Cardiac muscle cell (in vitro differentiated cells and primary cell): ENCODE data around the gene GEN1. TPM values are rescaled to one million over a fixed set of nuclear protein-coding genes. Genes with fewer than 3 reads are reported as not detected.

ENCODE experiments used
- DNase-seq, 2 donors: peaks; one replicate each; pipeline versions ENCODE4 v3.0.0 to v3.0.0-alpha.2; 2010 to 2017; ENCODE audit warnings: low read depth in 1 of 2, low spot score in 1 of 2
- H3K27ac ChIP-seq: fragments of 200-600 bp; sonication (generic); 2 replicates; pipeline ENCODE4 v1.5.1; 2016
- H3K27me3 ChIP-seq: fragments of 200-600 bp; sonication (generic); 2 replicates; pipeline ENCODE4 v1.6.0; 2016; ENCODE audit warnings: control low read depth
- H3K36me3 ChIP-seq: fragments of 200-600 bp; sonication (generic); 2 replicates; pipeline ENCODE4 v1.5.1; 2016; ENCODE audit warnings: control low read depth
- H3K4me1 ChIP-seq: fragments of 200-600 bp; sonication (generic); 2 replicates; pipeline ENCODE4 v1.8.1; 2017; ENCODE audit warnings: low read depth, mild to moderate bottlenecking, mixed run types
- H3K4me3 ChIP-seq: fragments of 200-600 bp; sonication (generic); 2 replicates; pipeline ENCODE4 v1.5.1; 2016; ENCODE audit warnings: mild to moderate bottlenecking
- H3K9me3 ChIP-seq: fragments of 200-600 bp; sonication (generic); 2 replicates; pipeline ENCODE4 v1.5.1; 2017; ENCODE audit warnings: low read depth, mild to moderate bottlenecking, control low read depth
- polyA plus RNA-seq: library from polyadenylated mRNA; unstranded; fragments of >200 nt; fragmentation: Nextera tagmentation; extraction: Ambion mirVana; gene quantifications from 2 replicates; pipeline ENCODE4 v1.2.1, GENCODE V29; 2016
- total RNA-seq: library from RNA; depleted of rRNA; stranded (reverse); fragments of >200 nt; gene quantifications from 2 replicates; pipeline ENCODE4 v1.2.3, GENCODE V29; 2016
- TF ChIP-seq, protein P1 (sequence below): IDR thresholded peaks from 2 replicates; pipeline ENCODE4 v1.5.1; 2012; ENCODE audit warnings: low read depth, mild to moderate bottlenecking, low read length

The GEN1 gene
- total and polyA plus RNA-seq, 2 experiments from 2014 or later, result 4.3 to 8.8 TPM

DNA sequence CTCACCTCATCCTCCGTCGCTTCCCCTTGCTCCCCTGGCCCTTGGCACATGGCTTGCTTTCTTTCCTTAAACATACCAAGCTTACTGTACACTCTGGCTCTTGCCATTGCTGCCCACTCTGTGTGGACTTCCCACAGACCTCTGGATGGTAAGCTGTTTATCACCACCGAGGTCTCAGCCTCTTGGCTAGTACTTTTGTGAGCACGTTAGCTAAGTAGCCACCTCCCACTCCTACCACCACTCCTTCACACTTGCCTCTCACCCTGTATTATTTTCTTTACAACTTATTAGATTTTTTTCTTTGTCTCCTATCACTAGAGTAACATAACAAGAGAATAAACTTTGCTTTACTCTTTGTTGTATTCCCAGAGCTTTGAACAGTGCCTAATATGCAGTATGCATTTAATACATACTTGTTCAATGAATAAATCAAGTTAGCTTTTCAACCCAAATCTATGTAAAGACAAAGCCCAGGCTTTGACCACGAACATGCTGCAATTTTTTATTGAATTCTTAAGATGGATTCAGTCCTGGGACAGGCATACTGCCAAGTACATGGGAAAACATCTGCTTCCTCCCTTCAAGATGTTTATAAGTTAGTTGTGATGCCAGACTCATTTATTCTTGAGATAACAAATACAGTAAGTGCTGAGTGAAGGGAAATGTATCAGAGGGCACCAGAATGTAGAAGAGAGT is 37.3 kb downstream of the GEN1 start:
- H3K4me3 ChIP-seq, result no peak overlapping the region
- DNase-seq, result peak in 1 of 2 donors; percentile 91
- TF ChIP-seq, protein P1, sequence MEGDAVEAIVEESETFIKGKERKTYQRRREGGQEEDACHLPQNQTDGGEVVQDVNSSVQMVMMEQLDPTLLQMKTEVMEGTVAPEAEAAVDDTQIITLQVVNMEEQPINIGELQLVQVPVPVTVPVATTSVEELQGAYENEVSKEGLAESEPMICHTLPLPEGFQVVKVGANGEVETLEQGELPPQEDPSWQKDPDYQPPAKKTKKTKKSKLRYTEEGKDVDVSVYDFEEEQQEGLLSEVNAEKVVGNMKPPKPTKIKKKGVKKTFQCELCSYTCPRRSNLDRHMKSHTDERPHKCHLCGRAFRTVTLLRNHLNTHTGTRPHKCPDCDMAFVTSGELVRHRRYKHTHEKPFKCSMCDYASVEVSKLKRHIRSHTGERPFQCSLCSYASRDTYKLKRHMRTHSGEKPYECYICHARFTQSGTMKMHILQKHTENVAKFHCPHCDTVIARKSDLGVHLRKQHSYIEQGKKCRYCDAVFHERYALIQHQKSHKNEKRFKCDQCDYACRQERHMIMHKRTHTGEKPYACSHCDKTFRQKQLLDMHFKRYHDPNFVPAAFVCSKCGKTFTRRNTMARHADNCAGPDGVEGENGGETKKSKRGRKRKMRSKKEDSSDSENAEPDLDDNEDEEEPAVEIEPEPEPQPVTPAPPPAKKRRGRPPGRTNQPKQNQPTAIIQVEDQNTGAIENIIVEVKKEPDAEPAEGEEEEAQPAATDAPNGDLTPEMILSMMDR, result no peak
- no peaks in the 10 kb centered on the region for H3K9me3 ChIP-seq
- no peaks in the 10 kb centered on the region for H3K27me3 ChIP-seq
- H3K4me1 ChIP-seq, result no peaks in the 10 kb centered on the region
- H3K27ac ChIP-seq, result no peak overlapping the region
- H3K36me3 ChIP-seq, result no peaks in the 10 kb centered on the region

DNA sequence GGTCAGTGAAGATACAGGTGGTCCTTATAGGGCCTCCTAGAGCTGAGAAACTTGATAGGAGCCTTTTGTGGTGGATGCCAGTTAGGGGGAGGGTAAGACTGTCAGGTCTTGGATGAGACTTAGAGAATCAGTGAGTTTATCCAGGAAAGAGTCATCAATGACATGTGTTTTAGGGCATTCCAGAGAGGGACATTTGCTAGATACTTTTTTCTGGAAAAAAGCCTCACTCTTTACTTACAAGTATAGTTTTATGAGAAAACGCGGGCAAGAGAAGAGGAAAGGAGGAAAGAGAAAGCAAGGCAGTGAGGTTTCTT is 37.8 kb downstream of the GEN1 start:
- no peaks in the 10 kb centered on the region for H3K4me1 ChIP-seq
- TF ChIP-seq, protein P1, result no peak
- no peak for DNase-seq
- H3K36me3 ChIP-seq, result no peaks in the 10 kb centered on the region
- H3K27ac ChIP-seq, result no peak overlapping the region
- H3K9me3 ChIP-seq, result no peaks in the 10 kb centered on the region
- H3K27me3 ChIP-seq, result no peaks in the 10 kb centered on the region
- no peak overlapping the region for H3K4me3 ChIP-seq

DNA sequence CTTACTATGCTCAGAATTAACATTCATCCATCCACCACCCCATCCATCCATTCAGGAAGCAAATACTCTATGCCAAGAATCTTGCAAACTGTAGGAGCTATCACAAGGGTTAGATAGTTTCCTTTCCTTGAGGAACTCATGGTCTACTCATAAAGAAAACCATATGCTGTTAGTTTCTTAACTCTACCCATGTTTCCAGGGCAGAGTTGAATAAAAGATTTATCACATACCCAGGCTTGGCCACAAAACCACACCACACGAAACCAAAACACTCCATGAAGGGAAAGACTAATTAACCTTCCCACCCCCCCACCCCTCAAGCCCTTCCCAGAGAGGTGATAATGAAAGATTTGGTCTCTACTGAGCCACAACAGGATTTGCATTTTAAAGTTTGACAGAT is 38.6 kb downstream of the GEN1 start:
- H3K9me3 ChIP-seq, result no peaks in the 10 kb centered on the region
- DNase-seq, result peak in 1 of 2 donors; percentile 43
- no peak overlapping the region for H3K27ac ChIP-seq
- TF ChIP-seq, protein P1, result no peak
- H3K36me3 ChIP-seq, result no peaks in the 10 kb centered on the region
- no peaks in the 10 kb centered on the region for H3K27me3 ChIP-seq
- no peak overlapping the region for H3K4me3 ChIP-seq
- no peaks in the 10 kb centered on the region for H3K4me1 ChIP-seq

DNA sequence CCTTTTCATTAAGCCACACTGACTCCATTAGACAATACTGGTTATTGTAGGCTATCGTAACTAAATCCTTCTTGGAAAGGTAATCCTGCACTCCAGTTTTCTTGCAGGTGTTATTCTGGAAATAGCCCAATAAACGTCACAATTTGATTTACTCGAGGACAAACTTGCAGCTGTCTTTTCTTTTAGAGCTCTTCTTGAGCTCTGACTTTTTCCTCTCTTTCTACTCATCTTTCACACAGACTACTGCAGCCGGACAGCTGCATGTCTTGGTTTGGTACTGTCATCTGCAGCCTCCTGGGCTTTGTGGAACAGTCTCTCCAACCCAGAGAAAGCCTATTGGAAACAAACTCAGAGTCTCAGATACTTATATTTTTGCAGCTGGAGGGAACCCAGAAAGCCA is 39.4 kb downstream of the GEN1 start:
- no peak overlapping the region for H3K27ac ChIP-seq

DNA sequence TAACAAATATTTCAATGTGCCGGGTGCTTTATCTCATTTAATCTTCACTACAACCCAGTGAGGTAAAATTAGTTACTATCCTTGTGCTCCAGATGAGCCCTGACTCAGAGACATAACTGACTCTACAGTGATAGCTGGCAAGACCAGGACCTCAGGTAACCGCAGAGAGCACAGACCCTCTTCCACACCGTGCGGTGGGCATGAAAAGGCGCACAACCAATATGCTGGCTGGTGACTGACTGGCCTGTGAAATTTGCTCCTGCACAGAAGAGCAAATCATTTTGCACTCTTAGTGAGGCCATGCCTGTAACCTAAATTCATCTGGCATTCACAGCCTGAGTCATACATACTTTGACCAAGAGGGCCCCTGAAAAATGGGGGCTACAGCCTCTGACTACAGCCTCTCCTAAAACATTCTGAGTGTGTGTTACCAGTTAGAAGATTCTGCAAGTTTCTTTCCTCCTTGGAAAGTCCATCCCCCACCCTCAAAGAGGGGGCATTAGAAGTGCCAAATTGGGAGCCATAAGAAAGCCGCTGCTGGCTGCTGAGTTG is 39.9 kb downstream of the GEN1 start:
- no peak overlapping the region for H3K4me3 ChIP-seq
- H3K4me1 ChIP-seq, result no peaks in the 10 kb centered on the region
- DNase-seq, result no peak
- no peaks in the 10 kb centered on the region for H3K36me3 ChIP-seq
- H3K27ac ChIP-seq, result no peak overlapping the region
- TF ChIP-seq, protein P1, result no peak
- H3K9me3 ChIP-seq, result no peaks in the 10 kb centered on the region
- H3K27me3 ChIP-seq, result no peaks in the 10 kb centered on the region

More for the DNA sequence above, 39.4 kb downstream of the GEN1 start:
- TF ChIP-seq, protein P1, result no peak
- Histone ChIP-seq H3K4me1 (no peaks in the 10 kb centered on the region), H3K9me3 (no peaks in the 10 kb centered on the region), H3K36me3 (no peaks in the 10 kb centered on the region), H3K27me3 (no peaks in the 10 kb centered on the region), H3K4me3 (no peak overlapping the region)
- DNase-seq, result no peak
